Head of caudate nucleus (tissue), 42 donors: ENCODE measurements around the gene NCOA3.
"Not testable (repeated sequence)": the region's sequence is repeated elsewhere in the genome, so short reads cannot be mapped to it uniquely, and the experiment has no call there.

ENCODE experiments used
- DNase-seq, 42 donors: peaks; one replicate each; pipeline versions ENCODE4 v3.0.0 to v3.0.0-alpha.2; 2020 to 2021; ENCODE audit warnings: mixed read lengths in 7 of 42
- intact Hi-C: fragments of 100-400 bp; cut with DNase I; formaldehyde crosslinking; loops from one replicate; pipeline ENCODE4 v1.15.0; 2022

The NCOA3 gene

GRCh38 chr20:47501482-47502270, at the start of gene NCOA3:
NCOA3 (plus strand) TSS chr20:47501887; CDS start chr20:47622248, 120,361 bp downstream.
- intact Hi-C loops, result no loop called here

GRCh38 chr20:47452736-47453161, 48.9 kb upstream of the NCOA3 start:
- intact Hi-C loops, result no loop called here
- DNase-seq, result no peak

More at GRCh38 chr20:47501482-47502270, at the start of gene NCOA3:
- DNase-seq, result peak; percentile 93 to 98 (median 96)

GRCh38 chr20:47453167-47453782, 48.4 kb upstream of the NCOA3 start:
- peak in 1 of 42 donors; percentile 6 for DNase-seq
- intact Hi-C loops, result no loop called here

GRCh38 chr20:47454298-47455132, 47.2 kb upstream of the NCOA3 start:
- intact Hi-C loops, result no loop called here
- DNase-seq, result no peak

GRCh38 chr20:47455133-47456040, 46.3 kb upstream of the NCOA3 start:
- intact Hi-C loops, result no loop called here
- no peak for DNase-seq

- DNase-seq, result no peak
- intact Hi-C loops, result no loop called here
These were observed 45.6 kb upstream of the NCOA3 start for GRCh38 chr20:47456041-47456537.

GRCh38 chr20:47456952-47457724, 44.5 kb upstream of the NCOA3 start:
- intact Hi-C loops, result no loop called here
- no peak for DNase-seq

GRCh38 chr20:47458280-47459050, 43.2 kb upstream of the NCOA3 start:
- DNase-seq, intact Hi-C loops: not testable (repeated sequence)

- no peak for DNase-seq
- intact Hi-C loops, result no loop called here
These were observed 42.2 kb upstream of the NCOA3 start for GRCh38 chr20:47459344-47460073.

GRCh38 chr20:47460761-47461112, 41.0 kb upstream of the NCOA3 start:
- DNase-seq, intact Hi-C loops: not testable (repeated sequence)

- intact Hi-C loops, result no loop called here
- DNase-seq, result no peak
These were observed 40.5 kb upstream of the NCOA3 start for GRCh38 chr20:47461120-47461685.

- intact Hi-C loops, DNase-seq: not testable (repeated sequence)
These were observed 39.8 kb upstream of the NCOA3 start for GRCh38 chr20:47461906-47462305.

GRCh38 chr20:47464380-47465101, 37.1 kb upstream of the NCOA3 start:
- intact Hi-C loops, result no loop called here
- no peak for DNase-seq

- DNase-seq, result no peak
- intact Hi-C loops, result no loop called here
These were observed 36.2 kb upstream of the NCOA3 start for GRCh38 chr20:47465335-47466090.

GRCh38 chr20:47466213-47466612, 35.5 kb upstream of the NCOA3 start:
- intact Hi-C loops, result no loop called here
- DNase-seq, result no peak
